Activated T-helper 2 cell treated with anti-CD3 and anti-CD28 coated beads, Interferon-gamma antibody, Interleukin-2, Interleukin-4, amounts not matched to agents 10 μg/mL and 5 μg/mL and 100 μg/mL, durations not matched to agents 14 hours and 24 hours and 36 hours (primary cell): ENCODE measurements around the gene SPRTN. TPM values are rescaled to one million over a fixed set of nuclear protein-coding genes. Genes with fewer than 3 reads are reported as not detected.

ENCODE experiments used
- DNase-seq: peaks from one replicate; pipeline ENCODE4 v3.0.0; 2021; ENCODE audit warnings: low spot score
- H3K27ac Mint-ChIP-seq: one replicate; pipeline ENCODE4 v1.8.0; 2021; ENCODE audit warnings: mixed read lengths
- H3K27me3 Mint-ChIP-seq: one replicate; pipeline ENCODE4 v1.8.0; 2021; ENCODE audit warnings: low read depth, mixed read lengths
- H3K36me3 Mint-ChIP-seq: one replicate; pipeline ENCODE4 v1.8.0; 2021; ENCODE audit warnings: low read depth, mixed read lengths
- H3K4me1 Mint-ChIP-seq: one replicate; pipeline ENCODE4 v1.8.0; 2021; ENCODE audit warnings: low read depth, mixed read lengths
- H3K4me3 Mint-ChIP-seq: one replicate; pipeline ENCODE4 v1.8.0; 2021; ENCODE audit warnings: low read depth, mild to moderate bottlenecking, moderate library complexity, mixed read lengths
- H3K9me3 Mint-ChIP-seq: one replicate; pipeline ENCODE4 v1.8.0; 2021; ENCODE audit warnings: mixed read lengths
- intact Hi-C: fragments of 100-400 bp; cut with micrococcal nuclease; formaldehyde crosslinking; loops from one replicate; pipeline ENCODE4 v1.15.1; 2023
- total RNA-seq: library from RNA; stranded (reverse); gene quantifications from 2 replicates; pipeline ENCODE4 v1.2.3, GENCODE V29; 2022

Gene SPRTN
- total RNA-seq, 1 donor from 2014 or later = 11.9 TPM

DNA sequence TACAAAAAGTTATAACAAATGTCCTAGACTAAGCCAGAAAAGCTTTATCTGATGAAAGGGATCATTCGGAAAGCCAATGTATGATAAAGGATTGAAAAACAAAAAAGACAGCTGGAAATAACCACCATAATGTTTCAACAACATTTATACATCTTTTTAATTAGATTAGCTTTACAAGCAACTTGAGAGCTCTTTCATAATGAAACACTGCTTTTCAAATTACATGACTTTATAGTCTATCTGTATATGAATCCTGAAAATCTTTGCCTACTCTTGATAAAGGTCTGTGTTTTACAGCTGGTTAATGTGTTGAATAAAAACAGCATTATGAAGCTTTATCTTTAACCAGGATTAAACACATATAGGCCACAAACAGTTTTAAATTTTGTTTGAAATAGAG lies 25.5 kb downstream of the SPRTN start:
- intact Hi-C loops = loop anchor here (5.0 kb wide), 1 partner anchor 164 kb away; the partner anchor contains the start of gene TSNAX
- peaks cover 62% of the 10 kb centered on the region for H3K36me3 Mint-ChIP-seq
- H3K27ac Mint-ChIP-seq = no peak overlapping the region
- DNase-seq = no peak
- peaks cover 9% of the 10 kb centered on the region for H3K4me1 Mint-ChIP-seq
- no peaks in the 10 kb centered on the region for H3K27me3 Mint-ChIP-seq
- H3K9me3 Mint-ChIP-seq = no peaks in the 10 kb centered on the region
- H3K4me3 Mint-ChIP-seq = no peak overlapping the region

DNA sequence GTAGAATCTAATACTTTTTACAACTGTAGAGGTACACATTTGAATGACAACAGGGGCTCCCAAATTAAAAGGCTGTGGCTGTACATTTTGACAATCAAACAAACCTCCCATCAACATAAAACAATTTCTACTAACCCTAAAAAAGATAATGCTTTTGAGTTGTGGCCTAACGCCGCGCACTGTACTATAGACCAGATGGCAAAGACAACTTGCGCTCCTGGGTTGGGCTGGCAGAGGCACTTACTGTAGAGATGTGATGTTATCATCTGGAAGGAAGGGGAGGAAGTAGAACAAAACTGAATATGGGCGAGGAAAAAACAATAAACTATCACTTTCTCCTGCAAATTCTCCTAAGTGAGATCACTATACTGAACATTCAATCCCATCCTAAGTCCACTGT lies 26.1 kb downstream of the SPRTN start:
- Mint-ChIP-seq H3K4me1 (peaks cover 9% of the 10 kb centered on the region), H3K36me3 (peaks cover 65% of the 10 kb centered on the region), H3K9me3 (no peaks in the 10 kb centered on the region), H3K27ac (no peak overlapping the region), H3K4me3 (no peak overlapping the region), H3K27me3 (no peaks in the 10 kb centered on the region)
- intact Hi-C loops = loop anchor here (5.0 kb wide), 1 partner anchor 163 kb away; the partner anchor contains the start of gene TSNAX
- DNase-seq = no peak

DNA sequence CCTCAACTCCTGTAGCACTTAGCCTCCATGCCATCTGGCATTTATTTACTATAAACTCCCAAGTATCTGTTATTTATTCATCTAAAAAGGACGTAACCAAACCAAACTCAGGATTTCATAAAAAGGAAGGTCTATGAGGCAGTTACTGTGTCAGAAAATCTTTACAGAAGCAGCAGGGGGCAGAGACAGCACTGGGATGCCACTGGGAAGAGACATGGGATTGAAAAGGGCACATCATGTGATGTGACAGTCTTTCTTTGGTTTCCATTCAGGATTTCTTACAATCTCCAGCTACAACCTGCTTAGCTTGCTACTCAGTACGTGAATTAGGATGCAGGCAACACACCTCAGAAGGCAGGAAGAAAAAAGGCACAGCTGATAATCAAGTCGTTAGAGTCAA lies 31.2 kb downstream of the SPRTN start:
- Mint-ChIP-seq H3K27ac (no peak overlapping the region), H3K27me3 (no peaks in the 10 kb centered on the region)
- intact Hi-C loops = no loop called here

DNA sequence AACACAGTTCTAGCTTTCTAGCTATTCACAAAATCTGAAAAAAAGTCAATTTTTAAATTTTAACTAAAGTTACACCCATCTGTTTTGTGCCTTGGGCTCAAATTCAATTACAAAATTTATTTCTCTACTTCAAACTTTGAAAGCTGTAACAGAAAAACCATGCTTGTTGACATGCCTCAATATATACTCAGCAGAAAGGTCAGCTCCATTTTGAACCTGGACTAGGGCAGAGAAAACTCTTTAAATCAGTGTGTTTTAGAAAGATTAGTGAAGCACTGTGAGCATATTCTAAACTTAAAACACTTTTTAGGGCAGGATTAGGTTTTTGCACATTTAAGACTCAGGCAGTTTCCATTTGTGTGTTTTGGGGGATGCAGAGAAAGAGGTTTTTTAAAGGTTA lies 34.4 kb downstream of the SPRTN start:
- no peak overlapping the region for H3K27ac Mint-ChIP-seq
- H3K27me3 Mint-ChIP-seq = no peaks in the 10 kb centered on the region
- intact Hi-C loops = no loop called here
- no peaks in the 10 kb centered on the region for H3K9me3 Mint-ChIP-seq
- H3K4me3 Mint-ChIP-seq = no peak overlapping the region
- H3K4me1 Mint-ChIP-seq = peaks cover 16% of the 10 kb centered on the region
- no peak for DNase-seq
- peaks cover 37% of the 10 kb centered on the region for H3K36me3 Mint-ChIP-seq

More for the DNA sequence above, 31.2 kb downstream of the SPRTN start:
- no peak for DNase-seq
- H3K36me3 Mint-ChIP-seq = peaks cover 52% of the 10 kb centered on the region
- peaks cover 7% of the 10 kb centered on the region for H3K4me1 Mint-ChIP-seq
- H3K4me3 Mint-ChIP-seq = no peak overlapping the region
- no peaks in the 10 kb centered on the region for H3K9me3 Mint-ChIP-seq

DNA sequence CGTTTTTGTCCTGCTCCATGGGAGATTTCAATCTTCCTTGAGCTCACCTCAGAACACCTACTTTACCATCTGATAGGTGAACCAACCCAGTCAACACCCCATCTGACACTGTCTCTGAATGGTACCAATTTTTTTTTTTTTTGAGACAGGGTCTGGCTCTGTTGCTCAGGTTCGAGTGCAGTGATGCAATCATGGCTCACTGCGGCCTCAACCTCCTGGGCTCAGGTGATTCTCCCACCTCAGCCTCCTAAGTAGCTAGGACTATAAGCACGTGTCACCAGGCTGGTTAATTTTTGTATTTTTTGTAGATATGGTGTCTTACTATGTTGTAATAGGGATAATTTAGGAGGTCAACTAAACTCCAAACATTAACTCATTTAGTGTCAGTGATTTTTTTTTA lies 36.3 kb downstream of the SPRTN start:
- Mint-ChIP-seq H3K4me3 (no peak overlapping the region), H3K36me3 (peaks cover 26% of the 10 kb centered on the region)
- intact Hi-C loops = no loop called here

DNA sequence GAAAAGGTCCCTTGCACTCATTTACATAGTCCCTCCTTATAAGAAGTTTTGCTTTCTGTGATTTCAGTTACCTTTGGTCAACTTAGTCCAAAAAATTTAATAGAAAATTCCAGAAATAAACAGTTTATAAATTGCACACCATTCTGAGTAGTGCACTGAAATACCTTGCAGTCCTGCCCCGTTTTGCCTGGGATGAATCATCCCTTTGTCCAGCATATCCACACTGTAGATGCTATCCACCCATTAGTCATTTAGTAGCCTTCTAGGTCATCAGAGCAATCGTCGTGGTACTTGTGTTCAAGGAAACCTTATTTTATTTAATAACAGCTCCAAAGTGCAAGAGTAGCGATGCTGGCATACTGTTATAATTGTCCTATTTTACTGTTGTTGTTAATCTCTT lies 38.0 kb downstream of the SPRTN start:
- Mint-ChIP-seq H3K9me3 (no peaks in the 10 kb centered on the region), H3K4me3 (no peak overlapping the region), H3K27me3 (no peaks in the 10 kb centered on the region), H3K36me3 (peaks cover 16% of the 10 kb centered on the region), H3K27ac (no peak overlapping the region), H3K4me1 (peaks cover 31% of the 10 kb centered on the region)
- DNase-seq = no peak
- intact Hi-C loops = loop anchor here (2.0 to 5.0 kb wide), 3 partner anchors 15 to 151 kb away; partner anchors contain the start of gene TSNAX

More for the DNA sequence above, 36.3 kb downstream of the SPRTN start:
- Mint-ChIP-seq H3K27me3 (no peaks in the 10 kb centered on the region), H3K27ac (no peak overlapping the region), H3K9me3 (no peaks in the 10 kb centered on the region), H3K4me1 (peaks cover 25% of the 10 kb centered on the region)
- DNase-seq = no peak

DNA sequence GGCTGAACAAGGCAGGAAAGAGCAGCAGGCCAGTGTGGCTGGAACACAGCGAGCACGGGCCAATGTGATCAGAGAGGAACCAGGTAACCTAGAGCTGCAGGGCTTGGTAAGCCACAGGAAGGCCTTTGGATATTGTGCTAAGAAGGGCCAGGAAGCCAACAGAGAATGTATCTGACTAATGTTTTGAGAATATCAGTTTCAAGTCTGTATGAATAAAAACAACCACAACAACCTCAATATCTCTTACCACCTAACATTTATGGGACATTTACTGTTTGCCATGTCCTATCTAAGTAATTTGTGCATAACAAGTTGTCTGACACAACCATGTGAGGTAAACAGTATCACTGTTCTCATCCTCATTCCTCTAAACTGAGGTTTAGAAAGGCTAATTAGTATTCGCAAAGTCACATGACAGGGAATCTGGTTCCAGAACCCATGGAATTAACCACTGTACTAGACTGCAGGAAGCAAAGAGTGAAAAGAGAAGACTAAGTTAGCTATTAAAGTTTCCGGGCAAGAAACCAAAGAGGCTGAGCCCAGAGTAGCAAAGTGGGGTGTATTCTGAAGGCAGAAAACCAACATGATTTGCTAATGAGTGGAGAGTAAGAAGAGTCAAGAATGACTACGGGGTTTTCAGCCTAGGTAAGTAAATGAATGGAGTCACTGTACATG lies 38.9 kb downstream of the SPRTN start:
- intact Hi-C loops = loop anchor here (1.0 to 5.0 kb wide), 5 partner anchors 14 to 150 kb away; partner anchors contain the start of genes EGLN1 and TSNAX
- no peaks in the 10 kb centered on the region for H3K27me3 Mint-ChIP-seq
- no peaks in the 10 kb centered on the region for H3K9me3 Mint-ChIP-seq
- H3K4me1 Mint-ChIP-seq = peaks cover 34% of the 10 kb centered on the region
- H3K36me3 Mint-ChIP-seq = peaks cover 12% of the 10 kb centered on the region
- H3K27ac Mint-ChIP-seq = peak overlapping the region; percentile 83
- DNase-seq = no peak
- H3K4me3 Mint-ChIP-seq = peak overlapping the region; percentile 28

DNA sequence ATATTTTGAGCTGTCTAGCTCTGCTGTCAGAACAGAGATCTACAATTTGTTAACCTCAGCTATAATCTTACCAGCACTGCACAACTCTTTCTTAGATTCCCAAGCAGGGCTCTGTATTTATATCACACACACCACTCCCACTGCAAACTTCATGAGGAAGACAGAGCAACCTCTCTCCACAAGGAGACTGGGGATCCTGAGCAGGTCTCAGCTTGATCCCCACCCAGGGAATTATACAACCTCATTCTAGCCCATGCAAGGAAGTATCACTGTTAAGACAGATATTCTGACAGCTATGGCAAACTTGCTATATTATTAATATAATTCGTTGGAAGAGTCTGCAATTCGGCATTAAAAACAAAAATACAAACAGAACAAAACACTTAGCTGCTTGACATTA lies 43.6 kb downstream of the SPRTN start:
- Mint-ChIP-seq H3K27ac (no peak overlapping the region), H3K4me1 (peaks cover 27% of the 10 kb centered on the region), H3K9me3 (no peaks in the 10 kb centered on the region), H3K4me3 (no peak overlapping the region), H3K36me3 (peaks cover 5% of the 10 kb centered on the region), H3K27me3 (no peaks in the 10 kb centered on the region)
- no peak for DNase-seq
- intact Hi-C loops = no loop called here

DNA sequence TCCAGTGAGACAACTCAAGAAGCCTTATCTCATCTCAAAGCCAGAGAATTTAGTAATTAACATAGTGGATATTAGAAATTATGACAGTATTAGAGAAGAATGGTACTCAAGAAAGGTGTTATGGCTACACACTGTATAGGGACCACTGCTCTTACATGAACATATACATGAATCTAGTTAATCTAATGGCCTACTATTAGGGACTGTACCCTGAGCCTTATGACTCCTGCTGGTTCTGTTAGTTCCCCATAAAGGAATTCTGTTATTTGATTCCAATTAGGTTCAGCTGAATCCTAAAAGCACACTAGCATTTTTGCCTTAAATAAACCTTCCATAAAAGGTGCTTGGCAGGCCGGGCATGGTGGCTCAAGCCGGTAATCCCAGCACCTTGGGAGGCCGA lies 44.3 kb downstream of the SPRTN start:
- peaks cover 20% of the 10 kb centered on the region for H3K4me1 Mint-ChIP-seq
- no peaks in the 10 kb centered on the region for H3K9me3 Mint-ChIP-seq
- intact Hi-C loops = no loop called here
- DNase-seq = no peak
- no peak overlapping the region for H3K4me3 Mint-ChIP-seq
- H3K27ac Mint-ChIP-seq = no peak overlapping the region
- no peaks in the 10 kb centered on the region for H3K27me3 Mint-ChIP-seq
- H3K36me3 Mint-ChIP-seq = peaks cover 1% of the 10 kb centered on the region

DNA sequence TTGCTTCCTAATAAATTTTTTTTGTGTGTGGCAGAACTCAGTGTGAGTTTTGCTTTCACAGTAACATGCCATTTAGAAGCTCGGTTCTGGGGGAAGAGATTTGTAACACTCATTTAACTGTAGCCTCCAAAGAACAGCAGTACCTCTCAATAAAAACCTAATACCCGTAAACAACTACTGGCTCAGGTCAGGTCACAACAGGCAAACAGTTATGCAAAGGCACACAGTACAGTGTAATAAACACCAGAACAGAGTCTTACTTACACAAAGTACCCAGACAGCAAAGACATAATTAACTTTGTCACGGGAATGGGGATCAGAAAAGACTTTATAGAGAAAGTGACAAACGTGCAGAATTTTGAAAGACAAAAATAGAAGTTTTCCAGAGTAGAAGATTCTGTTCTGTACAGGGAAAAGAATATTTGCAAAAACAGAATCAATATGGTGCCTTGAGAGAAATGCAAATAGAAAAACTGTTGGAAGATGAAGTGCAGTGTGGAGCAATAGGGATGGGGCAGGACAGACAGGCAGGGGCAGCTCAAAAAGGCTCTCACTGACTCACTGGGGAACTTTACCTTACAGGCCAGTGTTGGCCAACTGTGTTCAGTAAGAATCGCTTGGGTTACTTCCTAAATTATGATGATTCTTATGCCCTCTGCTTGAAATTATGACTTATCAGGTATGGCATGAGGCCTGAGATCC lies 45.2 kb downstream of the SPRTN start:
- H3K27ac Mint-ChIP-seq = no peak overlapping the region

DNA sequence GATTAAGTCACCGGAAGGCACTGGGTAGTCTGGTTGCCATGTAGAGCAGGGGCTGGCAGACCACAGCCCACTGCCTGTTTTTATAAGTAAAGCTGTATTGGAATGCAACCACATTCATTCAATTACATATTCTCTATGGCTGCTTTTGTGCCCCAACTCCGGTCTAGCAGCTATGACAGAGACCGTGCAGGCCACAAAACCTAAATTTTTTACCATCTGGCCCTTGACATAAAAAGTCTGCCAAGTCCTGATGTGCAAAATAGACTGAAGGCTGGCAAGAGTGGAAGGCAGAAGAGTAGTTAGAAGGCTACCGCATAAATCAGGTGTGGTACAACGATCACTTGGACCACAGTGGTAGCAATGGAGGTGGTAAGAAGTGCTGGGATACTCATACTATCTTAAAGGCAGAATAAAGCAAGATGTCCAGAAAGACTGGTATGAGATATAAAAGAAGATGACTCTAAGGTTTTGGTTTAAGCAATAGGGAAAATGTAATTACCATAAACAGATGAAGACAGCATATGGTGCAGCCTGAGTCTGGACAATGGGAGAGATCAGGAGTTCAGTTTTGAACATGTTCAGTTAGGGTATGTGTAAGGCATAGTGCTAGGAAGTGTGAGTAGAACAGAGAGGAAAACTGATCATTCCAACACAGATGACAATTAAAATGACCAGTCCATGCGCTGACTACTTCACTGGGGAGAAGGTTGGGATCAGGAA lies 46.8 kb downstream of the SPRTN start:
- DNase-seq = no peak
- intact Hi-C loops = no loop called here
- H3K27ac Mint-ChIP-seq = no peak overlapping the region
- no peak overlapping the region for H3K4me3 Mint-ChIP-seq
- peaks cover 17% of the 10 kb centered on the region for H3K4me1 Mint-ChIP-seq
- H3K36me3 Mint-ChIP-seq = peaks cover 7% of the 10 kb centered on the region
- no peaks in the 10 kb centered on the region for H3K27me3 Mint-ChIP-seq
- no peaks in the 10 kb centered on the region for H3K9me3 Mint-ChIP-seq

More for the DNA sequence above, 45.2 kb downstream of the SPRTN start:
- DNase-seq = no peak
- Mint-ChIP-seq H3K9me3 (no peaks in the 10 kb centered on the region), H3K36me3 (peaks cover 5% of the 10 kb centered on the region), H3K4me3 (no peak overlapping the region), H3K27me3 (no peaks in the 10 kb centered on the region), H3K4me1 (peaks cover 21% of the 10 kb centered on the region)
- intact Hi-C loops = no loop called here

DNA sequence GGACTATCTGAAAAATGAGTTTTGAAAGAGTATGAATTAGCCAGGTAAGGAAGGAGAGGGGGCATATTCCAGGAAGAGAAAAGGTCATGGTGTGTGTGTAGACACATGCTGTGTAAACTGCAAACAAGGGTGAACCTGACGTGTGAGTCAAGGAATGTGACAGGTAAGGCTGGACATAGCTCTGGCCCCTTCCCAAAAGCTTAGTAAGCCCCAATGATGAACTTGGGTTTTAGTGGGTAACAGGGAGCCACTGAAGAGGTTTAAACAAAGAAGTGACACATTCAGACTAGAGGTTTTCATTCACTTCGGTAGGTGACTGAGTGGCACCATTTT lies 47.3 kb downstream of the SPRTN start:
- H3K36me3 Mint-ChIP-seq = peaks cover 11% of the 10 kb centered on the region
- no peak for DNase-seq
- intact Hi-C loops = no loop called here

DNA sequence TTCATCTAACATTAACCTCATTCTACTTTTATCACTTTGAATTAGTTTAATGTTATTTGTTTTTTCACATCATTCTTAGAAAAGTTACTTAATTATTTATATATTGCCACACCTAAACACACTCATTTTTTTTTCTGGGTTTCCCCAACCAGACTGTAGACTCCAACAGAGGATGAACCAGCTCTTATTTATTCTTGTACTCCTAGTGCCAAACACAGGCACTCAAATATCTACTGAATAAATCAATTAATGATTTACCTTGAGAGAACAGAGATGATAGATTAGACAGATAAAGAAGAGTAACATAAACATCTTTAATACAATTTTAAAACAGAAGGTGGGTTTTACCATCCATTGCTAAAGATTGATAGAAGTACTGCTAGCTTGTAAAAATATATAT lies 48.4 kb downstream of the SPRTN start:
- DNase-seq = no peak
- Mint-ChIP-seq H3K36me3 (peaks cover 17% of the 10 kb centered on the region), H3K9me3 (no peaks in the 10 kb centered on the region), H3K27me3 (no peaks in the 10 kb centered on the region), H3K4me3 (no peak overlapping the region), H3K27ac (no peak overlapping the region), H3K4me1 (peaks cover 27% of the 10 kb centered on the region)
- intact Hi-C loops = no loop called here

More for the DNA sequence above, 47.3 kb downstream of the SPRTN start:
- Mint-ChIP-seq H3K4me1 (peaks cover 21% of the 10 kb centered on the region), H3K9me3 (no peaks in the 10 kb centered on the region), H3K27ac (no peak overlapping the region), H3K4me3 (no peak overlapping the region), H3K27me3 (no peaks in the 10 kb centered on the region)
